GM23248 (cell line): ENCODE data around the gene ERICH4.

Source experiments
- EZH2 ChIP-seq: fragments of 200-600 bp; sonication (generic); IDR thresholded peaks from 2 replicates; pipeline ENCODE4 v1.6.1; 2018; ENCODE audit warnings: antibody characterized with exemption, mild to moderate bottlenecking; ENCODE audit not compliant: insufficient read depth, poor library complexity, severe bottlenecking
- EZH2phosphoT487 ChIP-seq: fragments of 200-600 bp; sonication (generic); IDR thresholded peaks from 2 replicates; pipeline ENCODE4 v1.6.1; 2018; ENCODE audit warnings: antibody characterized with exemption, moderate library complexity, mild to moderate bottlenecking, low read depth; ENCODE audit not compliant: insufficient read depth

DNA sequence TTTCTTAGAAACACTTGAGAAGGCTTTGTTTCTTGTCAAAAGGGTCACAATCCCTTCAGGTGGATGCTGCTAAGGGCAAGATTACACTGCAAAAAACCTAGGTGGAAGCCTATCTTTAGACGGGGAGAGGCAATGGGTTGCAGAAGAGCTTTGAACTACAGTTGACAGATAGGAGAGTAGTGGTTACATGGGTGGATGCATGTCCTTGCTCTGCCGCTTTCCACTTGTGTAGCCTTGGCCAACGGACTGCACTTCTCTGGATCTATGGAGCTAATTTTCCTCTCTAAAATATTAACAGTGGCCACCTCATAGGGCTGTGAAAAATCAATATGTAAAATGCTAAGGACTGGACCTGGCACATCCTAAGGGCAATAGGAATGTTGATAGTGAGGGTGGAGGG, 44.4 kb upstream of the ERICH4 start:
- no peak for TF ChIP-seq EZH2phosphoT487
- TF ChIP-seq EZH2 = no peak
